CD14-positive monocyte (primary cell): ENCODE data around the gene RAPGEF2. TPM values are rescaled to one million over a fixed set of nuclear protein-coding genes. Genes with fewer than 3 reads are reported as not detected.
A peak's percentile ranks its signal among the peaks of the same experiment; 100 is the strongest.

Experiments
- DNase-seq, 3 donors: peaks; one replicate each; pipeline ENCODE4 v3.0.0-alpha.2; 2011 to 2022
- H2AFZ ChIP-seq: 2 replicates; pipeline ENCODE4 v1.6.0; 2012; ENCODE audit warnings: mild to moderate bottlenecking, low read depth, low read length, inconsistent platforms; ENCODE audit not compliant: insufficient read depth, poor library complexity, severe bottlenecking
- H3K27ac ChIP-seq, 2 donors: 1 replicate in 1 of 2; 2 replicates in 1 of 2; pipeline ENCODE4 v1.5.1; 2012 to 2013; ENCODE audit warnings: low read length in 2 of 2, control low read depth in 1 of 2, inconsistent platforms in 1 of 2, low read depth in 1 of 2, mild to moderate bottlenecking in 1 of 2
- H3K27me3 ChIP-seq, 2 donors: one replicate each; pipeline versions ENCODE4 v1.6.0 to v1.6.1; 2011 to 2013; ENCODE audit warnings: low read length in 2 of 2; ENCODE audit not compliant: control insufficient read depth in 2 of 2, insufficient read depth in 2 of 2
- H3K36me3 ChIP-seq, 2 donors: replicated peaks in 1 of 2; 1 replicate in 1 of 2; 2 replicates in 1 of 2; pipeline versions ENCODE4 v1.5.1 to v1.6.1; 2012 to 2013; ENCODE audit warnings: low read length in 2 of 2, control low read depth in 1 of 2, inconsistent platforms in 1 of 2, mild to moderate bottlenecking in 1 of 2; ENCODE audit not compliant: insufficient read depth in 2 of 2, control insufficient read depth in 1 of 2
- H3K4me1 ChIP-seq, 2 donors: 1 replicate in 1 of 2; 2 replicates in 1 of 2; pipeline versions ENCODE4 v1.5.1 to v1.6.1; 2012 to 2013; ENCODE audit warnings: low read length in 2 of 2, control low read depth in 1 of 2, inconsistent platforms in 1 of 2, mild to moderate bottlenecking in 1 of 2, moderate library complexity in 1 of 2; ENCODE audit not compliant: insufficient read depth in 2 of 2, control insufficient read depth in 1 of 2
- H3K4me2 ChIP-seq: replicated peaks from 2 replicates; pipeline ENCODE3; 2012; ENCODE audit warnings: low read length, moderate library complexity, mild to moderate bottlenecking; ENCODE audit not compliant: poor library complexity, severe bottlenecking; ENCODE audit errors: extremely low read depth
- H3K4me3 ChIP-seq, 3 experiments: fragments of 200-600 bp in 1 of 3; sonication (generic) in 1 of 3; replicated peaks in 1 of 3; 1 replicate in 2 of 3; 2 replicates in 1 of 3; pipeline ENCODE4 v1.5.1; 2011 to 2013; ENCODE audit warnings: low read length in 3 of 3, mild to moderate bottlenecking in 3 of 3, control low read depth in 2 of 3, low read depth in 2 of 3, inconsistent platforms in 1 of 3, moderate library complexity in 1 of 3
- H3K79me2 ChIP-seq: 2 replicates; pipeline ENCODE4 v1.6.0; 2012; ENCODE audit warnings: mild to moderate bottlenecking, control low read depth, inconsistent platforms, low read length, moderate library complexity; ENCODE audit not compliant: insufficient read depth
- H3K9ac ChIP-seq: 2 replicates; pipeline ENCODE4 v1.6.0; 2017; ENCODE audit warnings: low read length, mild to moderate bottlenecking; ENCODE audit not compliant: insufficient read depth, poor library complexity, severe bottlenecking
- H3K9me3 ChIP-seq, 2 donors: replicated peaks in 1 of 2; 1 replicate in 1 of 2; 2 replicates in 1 of 2; pipeline versions ENCODE4 v1.5.1 to v1.6.1; 2012 to 2013; ENCODE audit warnings: low read length in 2 of 2, control low read depth in 1 of 2; ENCODE audit not compliant: control insufficient read depth in 1 of 2, insufficient read depth in 1 of 2
- H4K20me1 ChIP-seq: 2 replicates; pipeline ENCODE4 v1.6.0; 2012; ENCODE audit warnings: mild to moderate bottlenecking, low read length, control low read depth, moderate library complexity; ENCODE audit not compliant: insufficient read depth
- H3K27ac Mint-ChIP-seq, 7 donors: one replicate each; pipeline ENCODE4 v1.8.0; 2020; ENCODE audit warnings: mild to moderate bottlenecking in 7 of 7, mixed read lengths in 7 of 7, moderate library complexity in 6 of 7, inconsistent platforms in 2 of 7
- H3K27me3 Mint-ChIP-seq, 3 donors: one replicate each; pipeline ENCODE4 v1.8.0; 2021 to 2022; ENCODE audit warnings: low read depth in 3 of 3, mild to moderate bottlenecking in 3 of 3, mixed read lengths in 3 of 3, moderate library complexity in 3 of 3, inconsistent platforms in 1 of 3
- H3K36me3 Mint-ChIP-seq, 2 donors: one replicate each; pipeline ENCODE4 v1.8.0; 2020; ENCODE audit warnings: mixed read lengths in 2 of 2, inconsistent platforms in 1 of 2, mild to moderate bottlenecking in 1 of 2
- H3K4me1 Mint-ChIP-seq: one replicate; pipeline ENCODE4 v1.8.0; 2020; ENCODE audit warnings: mild to moderate bottlenecking, mixed read lengths
- H3K4me3 Mint-ChIP-seq, 2 donors: one replicate each; pipeline ENCODE4 v1.8.0; 2020; ENCODE audit warnings: mild to moderate bottlenecking in 2 of 2, mixed read lengths in 2 of 2, moderate library complexity in 1 of 2
- H3K9me3 Mint-ChIP-seq, 7 donors: one replicate each; pipeline ENCODE4 v1.8.0; 2020 to 2022; ENCODE audit warnings: mixed read lengths in 7 of 7, mild to moderate bottlenecking in 6 of 7, moderate library complexity in 6 of 7, inconsistent platforms in 2 of 7
- CTCF ChIP-seq: fragments of 200-600 bp; IDR thresholded peaks from one replicate; pipeline ENCODE4 v1.8.0; 2022; ENCODE audit warnings: antibody characterized with exemption, mild to moderate bottlenecking
- WGBS: methylation state at CpG from one replicate; pipeline ENCODE4 v1.1.5; 2013; ENCODE audit warnings: missing lambda C conversion rate; ENCODE audit not compliant: insufficient coverage; 5-methylcytosine and 5-hydroxymethylcytosine counted together
- intact Hi-C, 2 donors: fragments of 100-400 bp; cut with micrococcal nuclease; formaldehyde crosslinking; loops; one replicate each; pipeline versions ENCODE4 v1.15.0 to v1.15.1; 2023
- polyA plus RNA-seq, 3 donors: library from polyadenylated mRNA; depleted of rRNA in 1 of 3; unstranded in 2 of 3; stranded (reverse) in 1 of 3; fragments of 300-500 nt in 2 of 3; fragments of >200 nt in 1 of 3; fragmentation: Illumina TruSeq in 2 of 3; gene quantifications; 1 replicate in 2 of 3; 2 replicates in 1 of 3; pipeline ENCODE4 v1.2.3, GENCODE V29; 2012 to 2021

The RAPGEF2 gene
- polyA plus RNA-seq, 3 donors: 1.5 to 29.8 (median 2.0) TPM

- Histone ChIP-seq H3K27me3 (no peaks in the 10 kb centered on the region), H3K9me3 (no peaks in the 10 kb centered on the region), H3K27ac (no peak overlapping the region), H3K36me3 (peaks cover 88 to 99% of the 10 kb centered on the region in 2 donors), H3K9ac (no peak overlapping the region), H2AFZ (no peak overlapping the region), H3K4me3 (no peak overlapping the region), H3K4me1 (no peaks in the 10 kb centered on the region), H3K79me2 (no peaks in the 10 kb centered on the region), H3K4me2 (no peak overlapping the region), H4K20me1 (no peaks in the 10 kb centered on the region)
- peaks cover 6% of the 10 kb centered on the region for H3K4me1 Mint-ChIP-seq
- intact Hi-C loops: no loop called here
- H3K36me3 Mint-ChIP-seq: peaks cover 76 to 85% of the 10 kb centered on the region in 2 donors
- H3K27me3 Mint-ChIP-seq: no peaks in the 10 kb centered on the region
- H3K27ac Mint-ChIP-seq: peak overlapping the region in 3 of 7 donors; percentile 32 to 44 (median 34)
- peaks cover 0 to 3% (median 0%) of the 10 kb centered on the region in 7 donors for H3K9me3 Mint-ChIP-seq
- 98% methylated on average over 6 of the region's 7 CpGs for WGBS
- DNase-seq: no peak
- H3K4me3 Mint-ChIP-seq: no peak overlapping the region
- TF ChIP-seq CTCF: no peak
These were observed 249.7 kb downstream of the RAPGEF2 start for GRCh38 chr4:159352609-159353008.

GRCh38 chr4:159353422-159354116 is 250.7 kb downstream of the RAPGEF2 start:
- H3K27ac Mint-ChIP-seq: peak overlapping the region in 1 of 7 donors; percentile 72
- Histone ChIP-seq H3K4me2 (no peak overlapping the region), H2AFZ (no peak overlapping the region), H3K27me3 (no peaks in the 10 kb centered on the region), H3K4me3 (no peak overlapping the region), H4K20me1 (no peaks in the 10 kb centered on the region), H3K9ac (no peak overlapping the region), H3K79me2 (no peaks in the 10 kb centered on the region), H3K4me1 (no peaks in the 10 kb centered on the region), H3K9me3 (no peaks in the 10 kb centered on the region), H3K36me3 (peaks cover 91 to 99% of the 10 kb centered on the region in 2 donors), H3K27ac (no peak overlapping the region)
- H3K27me3 Mint-ChIP-seq: no peaks in the 10 kb centered on the region
- TF ChIP-seq CTCF: no peak
- 96% methylated on average over 9 of the region's 15 CpGs for WGBS
- no peak for DNase-seq
- no peaks in the 10 kb centered on the region for H3K9me3 Mint-ChIP-seq
- H3K4me3 Mint-ChIP-seq: no peak overlapping the region
- peaks cover 6% of the 10 kb centered on the region for H3K4me1 Mint-ChIP-seq
- H3K36me3 Mint-ChIP-seq: peaks cover 74 to 83% of the 10 kb centered on the region in 2 donors
- intact Hi-C loops: no loop called here
